Measurements from ENCODE around the gene NAB2.

NAB2 gene

DNA sequence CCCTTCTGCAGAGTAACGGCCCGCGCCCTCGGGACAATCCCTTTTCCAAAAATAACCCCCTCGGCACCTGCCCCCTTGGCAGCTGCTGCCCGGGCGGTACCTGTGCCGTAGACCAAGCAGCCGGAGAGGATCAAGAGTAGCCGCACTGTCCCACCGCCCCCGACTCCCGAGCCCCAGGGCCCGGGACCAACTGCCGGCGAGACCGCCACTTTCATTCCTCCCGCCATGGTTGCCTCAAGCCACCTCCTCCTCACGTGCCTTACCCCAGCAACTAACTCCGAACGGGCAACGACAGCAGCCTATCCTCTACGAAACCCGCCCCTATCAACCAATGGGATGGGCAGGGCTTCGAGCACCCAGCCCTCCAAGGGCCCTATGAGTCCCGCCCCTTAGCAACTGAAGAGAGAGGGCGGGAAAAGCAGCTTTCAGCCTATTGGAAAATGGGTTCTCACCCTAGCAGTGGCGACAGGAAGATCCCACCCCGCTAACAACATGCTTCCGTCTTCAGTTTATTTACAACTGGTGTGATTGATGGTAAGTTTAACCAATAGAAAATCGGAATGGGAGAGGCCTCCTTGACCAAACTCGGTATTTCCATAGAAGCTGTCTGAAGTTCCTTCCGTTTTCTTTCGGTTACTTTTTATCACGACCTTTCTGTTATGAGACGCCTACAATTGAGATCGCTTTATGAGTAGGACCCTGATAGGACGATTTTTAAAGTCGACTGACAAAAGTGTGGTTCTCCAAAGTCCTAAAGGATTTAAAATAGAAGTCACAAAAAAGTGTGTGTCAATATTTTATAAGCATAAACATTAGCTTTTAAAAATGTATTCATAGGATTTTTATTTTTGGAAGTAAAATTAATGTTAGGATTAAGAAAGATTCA is 10.2 kb upstream of the NAB2 start, which contains the start of gene NEMP1 (continued):
- TF ChIP-seq, protein P1, sequence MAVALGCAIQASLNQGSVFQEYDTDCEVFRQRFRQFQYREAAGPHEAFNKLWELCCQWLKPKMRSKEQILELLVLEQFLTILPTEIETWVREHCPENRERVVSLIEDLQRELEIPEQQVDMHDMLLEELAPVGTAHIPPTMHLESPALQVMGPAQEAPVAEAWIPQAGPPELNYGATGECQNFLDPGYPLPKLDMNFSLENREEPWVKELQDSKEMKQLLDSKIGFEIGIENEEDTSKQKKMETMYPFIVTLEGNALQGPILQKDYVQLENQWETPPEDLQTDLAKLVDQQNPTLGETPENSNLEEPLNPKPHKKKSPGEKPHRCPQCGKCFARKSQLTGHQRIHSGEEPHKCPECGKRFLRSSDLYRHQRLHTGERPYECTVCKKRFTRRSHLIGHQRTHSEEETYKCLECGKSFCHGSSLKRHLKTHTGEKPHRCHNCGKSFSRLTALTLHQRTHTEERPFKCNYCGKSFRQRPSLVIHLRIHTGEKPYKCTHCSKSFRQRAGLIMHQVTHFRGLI (tag by site-specific recombination; IDR thresholded peaks at IDR 0.05): no peak
- TF ChIP-seq ZBTB49 (tag by site-specific recombination; IDR thresholded peaks at IDR 0.05; ENCODE audit: low read depth): no peak
- TF ChIP-seq HOXC10 (CRISPR knock-in tag; IDR thresholded peaks at IDR 0.05): peak; percentile 93
- TF ChIP-seq TCF7L2 (IDR thresholded peaks at IDR 0.05; ENCODE audit: borderline replicate concordance, low read depth, low read length): no peak
- TF ChIP-seq ZBTB48 (tag by site-specific recombination; IDR thresholded peaks at IDR 0.05): no peak
- no peak for TF ChIP-seq ZNF174 (tag by site-specific recombination; IDR thresholded peaks at IDR 0.05)
- no peak for TF ChIP-seq ZFP41 (tag by site-specific recombination; IDR thresholded peaks at IDR 0.05; ENCODE audit: borderline replicate concordance)
- TF ChIP-seq ZSCAN30 (tag by site-specific recombination; IDR thresholded peaks at IDR 0.05): peak; percentile 80
- TF ChIP-seq ZNF560 (tag by site-specific recombination; IDR thresholded peaks at IDR 0.05; ENCODE audit: borderline replicate concordance): no peak
- TF ChIP-seq, protein P2, sequence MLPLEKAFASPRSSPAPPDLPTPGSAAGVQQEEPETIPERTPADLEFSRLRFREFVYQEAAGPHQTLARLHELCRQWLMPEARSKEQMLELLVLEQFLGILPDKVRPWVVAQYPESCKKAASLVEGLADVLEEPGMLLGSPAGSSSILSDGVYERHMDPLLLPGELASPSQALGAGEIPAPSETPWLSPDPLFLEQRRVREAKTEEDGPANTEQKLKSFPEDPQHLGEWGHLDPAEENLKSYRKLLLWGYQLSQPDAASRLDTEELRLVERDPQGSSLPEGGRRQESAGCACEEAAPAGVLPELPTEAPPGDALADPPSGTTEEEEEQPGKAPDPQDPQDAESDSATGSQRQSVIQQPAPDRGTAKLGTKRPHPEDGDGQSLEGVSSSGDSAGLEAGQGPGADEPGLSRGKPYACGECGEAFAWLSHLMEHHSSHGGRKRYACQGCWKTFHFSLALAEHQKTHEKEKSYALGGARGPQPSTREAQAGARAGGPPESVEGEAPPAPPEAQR (tag by site-specific recombination; IDR thresholded peaks at IDR 0.05): no peak
- no peak for TF ChIP-seq ZNF610 (tag by site-specific recombination; IDR thresholded peaks at IDR 0.05; ENCODE audit: borderline replicate concordance)
- TF ChIP-seq ZNF677 (tag by site-specific recombination; IDR thresholded peaks at IDR 0.05): no peak
- no peak for TF ChIP-seq ZNF121 (tag by site-specific recombination; IDR thresholded peaks at IDR 0.05)
- TF ChIP-seq ZNF600 (tag by site-specific recombination; IDR thresholded peaks at IDR 0.05): no peak
- TF ChIP-seq ZIC2 (tag by site-specific recombination; IDR thresholded peaks at IDR 0.05): no peak; the same call in 1 of the 2 replicates
- TF ChIP-seq SCRT1 (tag by site-specific recombination; IDR thresholded peaks at IDR 0.05; ENCODE audit: borderline replicate concordance): no peak
- TF ChIP-seq, protein P3, sequence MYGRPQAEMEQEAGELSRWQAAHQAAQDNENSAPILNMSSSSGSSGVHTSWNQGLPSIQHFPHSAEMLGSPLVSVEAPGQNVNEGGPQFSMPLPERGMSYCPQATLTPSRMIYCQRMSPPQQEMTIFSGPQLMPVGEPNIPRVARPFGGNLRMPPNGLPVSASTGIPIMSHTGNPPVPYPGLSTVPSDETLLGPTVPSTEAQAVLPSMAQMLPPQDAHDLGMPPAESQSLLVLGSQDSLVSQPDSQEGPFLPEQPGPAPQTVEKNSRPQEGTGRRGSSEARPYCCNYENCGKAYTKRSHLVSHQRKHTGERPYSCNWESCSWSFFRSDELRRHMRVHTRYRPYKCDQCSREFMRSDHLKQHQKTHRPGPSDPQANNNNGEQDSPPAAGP (tag by site-specific recombination; IDR thresholded peaks at IDR 0.05): peak; percentile 67
- peak; percentile 20; the same call in 1 of the 2 replicates for TF ChIP-seq ZNF341 (tag by site-specific recombination; IDR thresholded peaks at IDR 0.05; ENCODE audit: low read depth)
- TF ChIP-seq HOXA7 (CRISPR knock-in tag; IDR thresholded peaks at IDR 0.05; ENCODE audit: borderline replicate concordance): no peak
- peak; percentile 14; the same call in 1 of the 2 replicates for TF ChIP-seq ZFP37 (tag by site-specific recombination; IDR thresholded peaks at IDR 0.05)
- TF ChIP-seq ZNF138 (tag by site-specific recombination; IDR thresholded peaks at IDR 0.05; ENCODE audit: borderline replicate concordance): no peak
- TF ChIP-seq GLIS1 (tag by site-specific recombination; IDR thresholded peaks at IDR 0.05): peak; percentile 31; the same call in 1 of the 2 replicates
- no peak for TF ChIP-seq ZNF670 (tag by site-specific recombination; IDR thresholded peaks at IDR 0.05; ENCODE audit: low read depth)
- peak; percentile 57; the same call in 1 of the 2 replicates for TF ChIP-seq EGR2 (tag by site-specific recombination; IDR thresholded peaks at IDR 0.05; ENCODE audit: low read depth)
- TF ChIP-seq ZNF112 (tag by site-specific recombination; IDR thresholded peaks at IDR 0.05): no peak
- no peak for TF ChIP-seq ZNF221 (tag by site-specific recombination; IDR thresholded peaks at IDR 0.05; ENCODE audit: borderline replicate concordance)
- TF ChIP-seq ZNF48 (tag by site-specific recombination; IDR thresholded peaks at IDR 0.05): no peak
- TF ChIP-seq GLI2 (tag by site-specific recombination; IDR thresholded peaks at IDR 0.05; ENCODE audit: borderline replicate concordance, low read depth): no peak
- TF ChIP-seq ZNF2 (tag by site-specific recombination; IDR thresholded peaks at IDR 0.05): peak; percentile 46; the same call in 1 of the 2 replicates
- TF ChIP-seq, protein P4, sequence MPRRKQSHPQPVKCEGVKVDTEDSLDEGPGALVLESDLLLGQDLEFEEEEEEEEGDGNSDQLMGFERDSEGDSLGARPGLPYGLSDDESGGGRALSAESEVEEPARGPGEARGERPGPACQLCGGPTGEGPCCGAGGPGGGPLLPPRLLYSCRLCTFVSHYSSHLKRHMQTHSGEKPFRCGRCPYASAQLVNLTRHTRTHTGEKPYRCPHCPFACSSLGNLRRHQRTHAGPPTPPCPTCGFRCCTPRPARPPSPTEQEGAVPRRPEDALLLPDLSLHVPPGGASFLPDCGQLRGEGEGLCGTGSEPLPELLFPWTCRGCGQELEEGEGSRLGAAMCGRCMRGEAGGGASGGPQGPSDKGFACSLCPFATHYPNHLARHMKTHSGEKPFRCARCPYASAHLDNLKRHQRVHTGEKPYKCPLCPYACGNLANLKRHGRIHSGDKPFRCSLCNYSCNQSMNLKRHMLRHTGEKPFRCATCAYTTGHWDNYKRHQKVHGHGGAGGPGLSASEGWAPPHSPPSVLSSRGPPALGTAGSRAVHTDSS (tag by site-specific recombination; IDR thresholded peaks at IDR 0.05): no peak
